HG02642 (cell line): ENCODE results near the gene FRMPD4.

Experiments used
- ATAC-seq: cut with Tn5 transposase; IDR thresholded peaks from one replicate; pipeline ENCODE4 v1.9.1; 2021; ENCODE audit warnings: mild to moderate bottlenecking; ENCODE audit not compliant: unreplicated experiment, poor library complexity

The FRMPD4 gene

GRCh38 chrX:12210196-12210815, 72.0 kb downstream of the FRMPD4 start:
- ATAC-seq = no peak

GRCh38 chrX:12210971-12211370, 72.7 kb downstream of the FRMPD4 start:
- ATAC-seq = no peak

- ATAC-seq = no peak
Measured at GRCh38 chrX:12223650-12224049, 85.4 kb downstream of the FRMPD4 start.

GRCh38 chrX:12225107-12225506, 86.8 kb downstream of the FRMPD4 start:
- no peak for ATAC-seq

GRCh38 chrX:12227412-12228041, 89.3 kb downstream of the FRMPD4 start:
- ATAC-seq = no peak

GRCh38 chrX:12228862-12229261, 90.6 kb downstream of the FRMPD4 start:
- ATAC-seq = no peak

GRCh38 chrX:12229986-12230385, 91.7 kb downstream of the FRMPD4 start:
- no peak for ATAC-seq

- no peak for ATAC-seq
Measured at GRCh38 chrX:12234534-12235329, 96.5 kb downstream of the FRMPD4 start.

- ATAC-seq = no peak
Measured at GRCh38 chrX:12236156-12236555, 97.9 kb downstream of the FRMPD4 start.

- ATAC-seq = no peak
Measured at GRCh38 chrX:12237131-12237530, 98.9 kb downstream of the FRMPD4 start.

- ATAC-seq = no peak
Measured at GRCh38 chrX:12237771-12238170, 99.5 kb downstream of the FRMPD4 start.

GRCh38 chrX:12239356-12240082, 101.2 kb downstream of the FRMPD4 start:
- ATAC-seq = no peak

GRCh38 chrX:12240491-12240890, 102.2 kb downstream of the FRMPD4 start:
- no peak for ATAC-seq

GRCh38 chrX:12241026-12241425, 102.8 kb downstream of the FRMPD4 start:
- no peak for ATAC-seq

- ATAC-seq = no peak
Measured at GRCh38 chrX:12245650-12246645, 107.7 kb downstream of the FRMPD4 start.

- no peak for ATAC-seq
Measured at GRCh38 chrX:12249997-12250396, 111.7 kb downstream of the FRMPD4 start.

GRCh38 chrX:12263211-12263610, 124.9 kb downstream of the FRMPD4 start:
- no peak for ATAC-seq

GRCh38 chrX:12269484-12269883, 131.2 kb downstream of the FRMPD4 start:
- no peak for ATAC-seq

- no peak for ATAC-seq
Measured at GRCh38 chrX:12278151-12278550, 139.9 kb downstream of the FRMPD4 start.

GRCh38 chrX:12282991-12283390, 144.7 kb downstream of the FRMPD4 start:
- no peak for ATAC-seq
